Stimulated activated CD8-positive, alpha-beta memory T cell treated with anti-CD3 and anti-CD28 coated beads, Interleukin-4, amount 100 ng/mL, for 24 hours (primary cell): ENCODE data around the gene ABCA10.
"Not testable (repeated sequence)": the region's sequence is repeated elsewhere in the genome, so short reads cannot be mapped to it uniquely, and the experiment has no call there.

ENCODE experiments used
- DNase-seq: peaks from one replicate; pipeline ENCODE4 v3.0.0-alpha.2; 2020; ENCODE audit warnings: low read depth

The ABCA10 gene

GRCh38 chr17:69228576-69228975 lies at the start of gene ABCA10:
Gene ABCA10 (minus strand): TSS chr17:69228824. CDS start chr17:69225358, 3,466 bp downstream.
- no peak for DNase-seq

- not testable (repeated sequence) for DNase-seq
Observed at GRCh38 chr17:69276279-69276678, 47.7 kb upstream of the ABCA10 start.

GRCh38 chr17:69275751-69276150 lies 47.1 kb upstream of the ABCA10 start:
- DNase-seq, result no peak

- DNase-seq, result no peak
Observed at GRCh38 chr17:69271023-69271422, 42.4 kb upstream of the ABCA10 start.

- DNase-seq, result no peak
Observed at GRCh38 chr17:69269131-69269998, 40.7 kb upstream of the ABCA10 start.

GRCh38 chr17:69268543-69269014 lies 40.0 kb upstream of the ABCA10 start:
- no peak for DNase-seq

- no peak for DNase-seq
Observed at GRCh38 chr17:69267219-69267618, 38.6 kb upstream of the ABCA10 start.

- no peak for DNase-seq
Observed at GRCh38 chr17:69265873-69266272, 37.2 kb upstream of the ABCA10 start.

GRCh38 chr17:69254187-69254586 lies 25.6 kb upstream of the ABCA10 start:
- no peak for DNase-seq

GRCh38 chr17:69250641-69251040 lies 22.0 kb upstream of the ABCA10 start:
- no peak for DNase-seq

GRCh38 chr17:69246726-69247375 lies 18.2 kb upstream of the ABCA10 start:
- no peak for DNase-seq

GRCh38 chr17:69246202-69246601 lies 17.6 kb upstream of the ABCA10 start:
- DNase-seq, result no peak

GRCh38 chr17:69245617-69246016 lies 17.0 kb upstream of the ABCA10 start:
- DNase-seq, result no peak

GRCh38 chr17:69239611-69240600 lies 11.3 kb upstream of the ABCA10 start:
- no peak for DNase-seq

- DNase-seq, result no peak
Observed at GRCh38 chr17:69236946-69237345, 8.3 kb upstream of the ABCA10 start.

- DNase-seq, result no peak
Observed at GRCh38 chr17:69236464-69236863, 7.8 kb upstream of the ABCA10 start.

GRCh38 chr17:69235338-69236058 lies 6.9 kb upstream of the ABCA10 start:
- peak; percentile 41 for DNase-seq

- no peak for DNase-seq
Observed at GRCh38 chr17:69232650-69233049, 4.0 kb upstream of the ABCA10 start.

GRCh38 chr17:69231521-69231920 lies 2.9 kb upstream of the ABCA10 start:
- no peak for DNase-seq

GRCh38 chr17:69230939-69231338 lies 2.3 kb upstream of the ABCA10 start:
- DNase-seq, result no peak

GRCh38 chr17:69228018-69228417 lies 606 bp downstream of the ABCA10 start:
- DNase-seq, result no peak
